Right renal cortex interstitium (tissue), 3 donors: ENCODE results near the gene TEX10. TPM values are rescaled to one million over a fixed set of nuclear protein-coding genes. Genes with fewer than 3 reads are reported as not detected.
"Not testable (repeated sequence)": the region's sequence is repeated elsewhere in the genome, so short reads cannot be mapped to it uniquely, and the experiment has no call there.

Experiments used
- DNase-seq, 3 donors: peaks; one replicate each; pipeline ENCODE4 v3.0.0-alpha.2; 2013; ENCODE audit warnings: low read depth in 3 of 3, low spot score in 2 of 3
- polyA plus RNA-seq, 3 donors: library from polyadenylated mRNA; unstranded; fragments of 120-200 nt; gene quantifications; one replicate each; pipeline ENCODE4 v1.2.1, GENCODE V29; 2013; ENCODE audit not compliant: insufficient read length in 3 of 3

Gene TEX10
- polyA plus RNA-seq, 3 donors, result 41.9 to 45.8 (median 44.6) TPM

DNA sequence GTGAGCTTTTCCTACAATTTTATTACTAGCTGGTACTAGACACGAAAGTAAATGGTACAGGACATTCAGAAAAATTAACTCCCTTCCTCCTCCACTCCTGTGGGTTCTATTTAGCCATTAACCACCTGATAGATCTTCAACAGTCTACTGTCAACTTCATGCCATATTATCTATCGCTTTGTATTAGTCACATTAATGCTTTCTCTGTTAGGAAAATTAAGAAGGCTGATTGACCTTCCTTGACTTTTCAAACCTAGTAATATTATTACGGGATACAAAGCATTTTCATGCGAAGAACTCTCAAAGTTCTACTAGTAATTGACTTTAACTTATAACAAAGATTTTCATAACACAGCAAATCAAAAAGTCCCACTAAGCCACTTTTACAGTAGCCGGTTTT is 1.2 kb downstream of the TEX10 start:
- DNase-seq, result peak in 1 of 3 donors; percentile 2

DNA sequence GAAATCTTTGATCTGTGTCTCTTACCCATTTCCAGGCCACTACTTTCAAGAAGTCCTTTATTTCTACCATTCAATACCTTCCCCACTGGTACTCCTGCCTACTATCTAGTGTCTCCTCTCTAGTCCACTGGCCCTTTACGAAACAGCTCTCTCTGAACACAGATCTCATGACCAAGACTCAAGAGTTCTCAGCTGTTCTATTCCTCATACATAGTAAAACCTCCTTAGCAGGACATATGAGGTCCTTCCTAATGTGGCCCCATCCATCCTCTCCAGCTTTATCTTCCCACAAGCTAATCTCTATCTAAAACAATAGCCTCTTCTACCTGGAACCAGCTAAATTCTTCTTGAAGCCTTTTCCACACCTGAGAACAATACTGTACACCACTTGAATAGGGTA is 2.6 kb downstream of the TEX10 start:
- no peak for DNase-seq

DNA sequence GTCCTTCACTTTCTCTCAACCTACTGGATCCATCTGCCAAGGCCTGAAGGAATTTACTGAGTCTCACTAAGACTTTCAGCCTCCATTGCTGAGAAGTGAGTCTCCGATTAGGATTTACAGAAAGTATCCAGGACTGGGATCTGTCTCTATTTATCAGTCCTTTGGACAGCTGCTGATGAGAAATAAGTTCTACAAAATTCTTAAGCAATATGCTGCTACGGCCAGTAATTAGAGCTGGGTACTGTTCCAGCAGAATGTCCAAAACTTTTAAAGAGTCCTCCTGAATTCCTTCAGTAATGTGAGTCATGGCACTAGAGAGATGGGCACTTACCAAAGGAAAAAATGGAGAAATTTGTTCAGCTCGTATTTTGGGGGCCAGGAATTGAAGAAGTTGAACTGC is 5.9 kb downstream of the TEX10 start:
- no peak for DNase-seq

DNA sequence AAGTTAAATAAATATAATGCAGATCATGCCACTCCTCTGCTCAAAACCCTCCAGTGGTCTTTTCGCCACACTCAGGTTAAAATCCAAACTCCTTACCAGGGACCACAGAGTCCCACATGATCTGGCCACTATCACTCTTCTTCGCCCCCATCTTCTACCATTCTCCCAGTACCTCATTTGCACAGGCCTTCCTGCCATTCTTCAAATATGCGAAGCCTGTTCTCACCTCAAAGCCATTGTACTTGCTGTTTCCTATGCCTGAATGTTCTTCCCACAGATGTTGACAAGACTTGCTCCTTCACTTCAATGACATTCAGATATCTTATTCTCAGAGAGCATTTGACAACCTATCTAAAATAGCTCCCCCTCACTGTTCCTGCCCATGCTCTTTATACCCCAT is 10.9 kb downstream of the TEX10 start:
- no peak for DNase-seq

DNA sequence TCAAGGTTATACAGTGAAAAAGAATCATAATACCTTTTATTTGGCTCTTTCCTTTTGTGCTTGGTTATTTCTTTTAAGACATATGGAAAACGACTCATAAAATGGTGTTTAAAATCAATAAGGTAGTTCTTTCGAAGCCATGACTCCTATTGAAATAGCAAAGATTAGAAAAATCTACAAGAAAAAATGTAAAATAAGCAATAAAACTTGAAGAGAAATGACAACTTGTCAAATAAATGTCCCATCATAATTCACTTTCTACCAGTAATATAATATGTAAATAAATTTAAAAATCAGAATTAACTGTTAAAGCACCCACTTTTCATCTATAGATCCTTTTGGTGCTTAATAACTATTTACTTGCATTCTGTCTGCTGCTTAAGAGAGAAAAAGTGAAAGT is 12.5 kb downstream of the TEX10 start:
- DNase-seq, result no peak

DNA sequence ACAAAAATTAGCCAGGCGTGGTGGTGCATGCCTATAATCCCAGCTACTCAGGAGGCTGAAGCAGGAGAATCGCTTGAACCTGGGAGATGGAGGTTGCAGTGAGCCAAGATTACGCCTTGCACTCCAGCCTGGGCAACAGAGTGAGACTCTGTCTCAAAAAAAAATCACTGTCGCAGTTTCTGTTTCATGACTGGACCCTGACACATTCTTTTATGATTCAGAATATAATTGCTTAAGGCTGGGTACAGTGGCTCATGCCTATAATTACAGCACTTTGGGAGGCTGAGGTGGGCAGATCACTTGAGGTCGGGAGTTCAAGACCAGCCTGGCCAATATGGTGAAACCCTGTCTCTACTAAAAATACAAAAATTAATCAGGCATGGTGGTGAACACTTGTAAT is 14.0 kb downstream of the TEX10 start:
- DNase-seq, result not testable (repeated sequence)

DNA sequence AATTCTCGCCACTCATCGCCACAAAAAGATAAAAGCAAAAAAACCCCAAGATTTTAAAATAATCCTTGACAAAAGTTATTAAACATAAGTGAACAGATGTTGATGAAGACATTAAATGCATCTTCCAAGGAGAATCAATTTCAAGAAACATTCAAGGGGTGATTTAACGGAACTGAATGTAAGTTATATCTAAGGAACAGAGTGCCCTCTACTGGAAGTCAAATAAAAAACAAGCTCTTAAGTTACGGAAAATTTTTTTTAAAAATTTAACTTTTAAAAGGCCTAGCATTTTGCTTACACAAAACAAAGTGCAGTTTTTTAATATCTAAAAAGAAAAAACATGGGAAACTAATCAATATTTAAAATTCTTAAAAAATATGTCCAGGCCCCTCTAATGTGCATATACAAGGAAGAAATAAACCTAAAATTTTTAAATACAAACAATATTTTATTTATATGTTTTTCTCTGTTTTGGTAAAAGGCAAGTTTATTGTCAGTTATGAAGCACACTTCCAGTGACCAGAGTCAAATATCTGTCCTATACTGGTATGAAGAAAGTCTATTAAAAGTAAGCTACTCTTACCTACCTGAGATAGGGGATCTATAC is 28.0 kb downstream of the TEX10 start:
- DNase-seq, result peak in 1 of 3 donors; percentile 3

DNA sequence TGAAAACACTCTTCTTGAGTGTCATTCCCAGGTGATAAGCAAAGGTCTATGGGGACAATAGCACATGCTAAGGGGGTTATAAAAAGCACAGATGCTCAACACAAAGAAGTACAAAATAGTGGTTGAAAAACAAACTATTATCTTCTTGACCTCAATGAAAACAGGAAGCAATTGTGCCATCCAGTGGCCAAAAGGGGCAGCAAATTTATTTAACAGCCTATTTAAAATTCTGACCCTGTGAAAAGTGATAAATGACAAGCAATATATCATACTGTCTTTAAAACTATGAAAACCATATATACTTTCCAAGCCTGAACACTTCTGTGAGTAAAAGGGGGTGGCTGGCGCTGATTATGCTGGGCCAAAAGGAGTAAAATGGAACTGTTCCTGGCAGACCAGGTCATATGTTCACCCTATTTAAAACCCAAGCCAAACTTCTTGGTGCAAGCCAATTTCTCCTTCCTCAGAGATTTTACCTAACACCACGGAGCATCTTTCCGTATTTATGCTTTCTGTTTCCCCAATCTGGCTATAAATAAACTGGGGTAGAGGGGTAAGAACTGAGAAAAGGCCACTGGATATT is 29.7 kb downstream of the TEX10 start:
- DNase-seq, result peak in 1 of 3 donors; percentile 15

DNA sequence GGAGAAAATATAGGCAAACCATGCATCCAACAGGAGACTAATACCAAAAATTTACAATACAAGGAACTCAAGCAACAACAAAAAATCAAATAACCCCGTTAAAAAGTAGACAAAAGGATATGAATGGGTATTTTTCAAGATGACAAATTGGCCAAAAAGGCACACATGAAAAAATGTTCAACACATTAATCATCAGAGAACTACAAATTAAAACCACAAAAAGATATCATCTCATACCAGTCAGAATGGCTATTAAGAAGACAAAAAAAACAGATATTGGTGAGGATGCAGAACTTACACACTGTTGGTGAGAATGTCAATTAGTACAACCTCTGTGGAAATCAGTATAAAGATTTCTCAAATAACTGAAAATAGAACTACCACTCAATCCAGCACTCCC is 35.0 kb downstream of the TEX10 start:
- no peak for DNase-seq

DNA sequence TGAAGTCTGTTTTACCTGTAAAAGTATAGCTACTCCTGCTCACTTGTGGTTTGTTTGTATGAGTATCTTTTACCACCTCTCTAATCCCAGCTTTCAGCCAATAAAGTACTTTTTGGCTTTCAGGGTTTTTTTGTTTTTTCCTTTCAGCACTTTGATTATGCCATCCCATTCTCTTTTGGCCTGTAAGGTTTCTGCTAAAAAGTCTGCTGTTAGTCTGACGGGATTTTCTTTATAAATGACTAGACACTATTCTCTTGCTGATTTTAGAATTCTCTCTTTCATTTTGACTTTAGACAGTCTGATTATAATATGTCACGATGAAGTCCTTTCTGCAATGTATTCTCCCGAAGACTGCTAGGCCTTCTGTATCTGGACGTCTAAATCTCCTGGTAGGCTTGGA is 37.2 kb downstream of the TEX10 start:
- DNase-seq, result no peak

DNA sequence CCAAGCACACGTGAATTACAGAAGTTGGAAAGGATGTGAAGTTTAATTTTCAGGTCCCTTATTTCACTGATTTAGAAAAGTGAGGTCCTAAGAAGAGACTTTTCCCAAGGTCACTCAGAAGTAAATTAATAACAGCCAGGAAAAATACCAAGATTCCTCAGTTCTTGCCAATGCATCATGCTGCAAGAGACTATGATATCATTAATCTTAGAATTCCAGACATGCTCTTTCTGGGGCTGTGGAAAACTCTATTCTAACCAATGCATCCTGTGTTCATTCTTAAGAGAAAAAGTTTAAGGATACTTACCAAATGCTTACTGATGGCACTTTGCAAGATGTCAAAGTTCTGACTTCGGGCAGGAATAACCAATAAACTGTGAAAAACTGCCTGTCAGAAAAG is 42.8 kb downstream of the TEX10 start:
- no peak for DNase-seq

DNA sequence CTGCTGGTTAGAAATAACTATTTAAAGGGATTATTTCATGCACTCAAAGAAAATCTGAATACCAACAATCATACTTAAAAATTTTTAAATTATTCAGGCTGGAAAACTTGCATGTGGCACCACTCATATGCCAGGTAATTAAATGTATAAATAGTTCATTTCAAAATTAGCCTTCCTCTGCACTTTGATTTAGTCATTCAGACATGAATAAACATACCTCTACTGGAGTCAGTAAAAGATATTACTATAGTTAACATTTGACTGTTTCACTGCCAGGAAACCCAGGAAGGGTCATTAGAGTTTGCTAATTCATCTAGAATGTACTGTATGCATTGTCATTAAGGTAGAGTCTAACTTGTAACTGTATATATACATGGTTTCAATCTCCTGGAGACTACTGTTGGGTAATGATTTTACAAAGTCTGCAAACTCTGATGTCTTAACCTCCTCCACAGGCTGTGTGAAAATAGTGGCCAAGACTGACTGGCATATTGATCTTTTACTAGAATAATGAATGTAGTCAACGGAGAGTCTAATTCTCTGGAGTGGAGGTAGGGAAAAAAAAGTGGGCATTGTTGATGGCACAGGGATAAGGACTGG is 43.7 kb downstream of the TEX10 start:
- DNase-seq, result no peak

DNA sequence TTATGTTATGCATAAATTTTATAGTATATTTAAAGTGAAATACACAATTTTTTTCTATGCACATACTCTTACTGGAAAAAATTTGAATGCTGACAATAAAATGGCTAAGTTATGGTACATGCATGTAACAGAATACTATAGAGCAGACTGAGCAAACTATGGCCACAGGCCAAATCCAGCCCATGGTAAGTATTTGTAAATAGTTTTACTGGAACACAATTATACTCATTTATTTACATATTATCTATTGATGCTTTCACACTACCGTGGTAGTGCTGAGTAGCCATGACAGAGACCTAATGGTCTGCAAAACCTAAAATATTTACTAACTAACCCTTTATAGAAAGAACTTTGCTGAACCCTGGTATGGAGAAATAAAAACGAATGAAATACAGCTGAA is 45.7 kb downstream of the TEX10 start:
- DNase-seq, result no peak

DNA sequence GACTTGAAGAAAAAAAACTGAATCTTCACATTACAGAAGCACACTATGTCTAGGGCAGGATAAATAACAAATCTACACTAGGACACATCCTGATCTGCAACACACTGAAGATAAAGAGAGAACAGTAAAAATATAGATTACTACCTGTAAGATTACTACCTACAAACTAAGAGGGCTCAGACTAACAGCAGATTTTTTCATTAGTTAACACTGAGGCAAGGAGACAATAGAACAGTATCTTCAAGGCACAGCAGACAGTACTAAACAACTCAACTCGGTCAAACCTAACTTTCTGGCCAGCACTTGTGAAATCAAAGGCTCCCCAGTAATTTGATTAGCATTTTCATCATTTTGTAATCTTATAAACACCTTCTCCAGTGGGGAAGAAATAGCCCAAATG is 46.5 kb downstream of the TEX10 start:
- DNase-seq, result no peak

DNA sequence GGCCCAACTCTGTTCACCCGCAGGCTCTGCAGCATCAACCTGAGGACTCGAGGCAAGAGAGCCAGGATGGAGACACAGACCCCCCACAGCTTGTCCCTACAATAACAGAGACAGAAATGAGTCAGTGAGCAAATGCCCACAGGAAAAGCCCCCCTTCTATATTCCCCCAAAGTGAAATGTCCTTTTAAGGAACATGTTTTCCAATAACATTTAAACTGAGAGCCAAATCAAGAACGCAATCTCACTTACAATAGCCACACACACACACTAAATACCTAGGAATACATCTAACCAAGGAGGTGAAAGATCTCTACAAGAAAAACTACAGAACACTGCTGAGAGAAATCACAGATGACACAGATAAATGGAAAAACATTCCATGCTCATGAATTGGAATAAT is 49.0 kb downstream of the TEX10 start:
- DNase-seq, result no peak

DNA sequence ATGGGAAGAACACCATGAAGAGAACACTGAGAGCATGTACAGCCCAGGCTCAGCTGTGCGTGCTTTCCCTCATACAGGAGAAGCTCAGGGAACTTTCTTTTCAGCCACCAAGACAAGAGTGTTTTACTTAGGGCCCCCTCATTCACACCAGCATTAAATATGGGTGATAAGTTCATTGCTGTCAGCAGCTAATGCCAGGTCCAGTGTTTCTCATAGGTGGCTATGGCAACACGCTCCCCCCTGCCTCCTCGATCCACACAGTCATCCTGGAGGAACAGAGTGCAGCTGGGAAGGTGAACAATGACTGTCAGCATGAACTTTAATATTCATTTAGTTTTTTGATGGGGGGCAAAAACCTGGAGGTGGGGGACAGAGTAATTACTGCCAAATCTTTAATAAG is 54.4 kb downstream of the TEX10 start:
- no peak for DNase-seq

DNA sequence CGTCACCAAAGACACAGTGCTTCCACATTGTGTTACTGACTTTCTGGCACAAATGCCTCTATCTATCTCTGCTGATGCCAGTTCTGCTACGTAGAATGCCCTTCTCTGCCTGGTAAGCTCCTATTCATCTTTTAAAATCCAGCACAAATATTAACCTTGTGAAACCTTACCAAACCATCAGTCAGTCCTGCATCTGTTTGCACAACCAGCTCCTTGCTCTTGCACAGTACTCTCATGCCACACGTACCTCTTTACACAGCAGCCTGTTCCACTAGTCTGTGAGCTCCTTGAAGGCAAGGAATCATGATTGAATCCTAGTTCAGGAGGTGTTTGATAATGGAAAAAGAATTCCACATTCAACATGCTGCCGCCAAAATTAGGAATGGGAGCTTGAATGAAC is 56.3 kb downstream of the TEX10 start:
- DNase-seq, result no peak

DNA sequence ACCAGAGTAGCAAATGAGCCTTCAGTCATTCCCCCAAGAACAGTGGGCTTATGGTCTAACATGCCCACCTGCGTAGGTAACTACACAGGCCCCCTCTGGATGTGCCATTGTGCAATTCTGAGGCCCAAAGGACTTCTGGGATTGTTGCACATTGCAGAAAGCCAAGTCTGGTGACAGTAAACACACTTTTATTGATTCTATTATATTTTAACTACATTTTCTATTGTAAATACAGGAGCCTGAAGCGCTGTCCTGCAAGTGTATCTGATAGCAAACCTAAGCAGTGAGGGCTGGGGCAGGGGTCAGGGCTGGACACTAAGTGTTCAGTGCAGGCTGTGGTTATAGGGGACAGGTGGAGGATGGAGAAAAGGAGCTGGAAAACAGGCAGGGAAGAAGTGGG is 57.5 kb downstream of the TEX10 start:
- DNase-seq, result no peak

DNA sequence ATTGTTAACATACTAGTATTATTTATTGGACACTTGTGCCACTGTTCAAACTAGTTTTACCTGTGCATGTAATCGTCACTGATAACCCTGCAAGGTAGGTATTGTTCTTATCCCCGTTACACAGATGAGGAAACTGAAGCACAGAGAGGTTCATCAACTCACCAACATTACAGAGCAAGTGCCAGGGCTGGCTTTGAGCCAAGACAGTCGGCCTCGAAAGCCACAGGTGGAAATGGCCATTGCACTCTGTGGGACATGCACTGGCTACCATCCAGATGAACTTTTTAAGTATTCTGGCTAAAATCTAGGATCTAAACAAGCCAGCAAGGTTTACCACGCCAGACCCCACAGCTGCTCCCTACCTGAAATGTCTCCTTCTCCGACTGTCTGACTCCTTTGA is 57.9 kb downstream of the TEX10 start:
- no peak for DNase-seq

DNA sequence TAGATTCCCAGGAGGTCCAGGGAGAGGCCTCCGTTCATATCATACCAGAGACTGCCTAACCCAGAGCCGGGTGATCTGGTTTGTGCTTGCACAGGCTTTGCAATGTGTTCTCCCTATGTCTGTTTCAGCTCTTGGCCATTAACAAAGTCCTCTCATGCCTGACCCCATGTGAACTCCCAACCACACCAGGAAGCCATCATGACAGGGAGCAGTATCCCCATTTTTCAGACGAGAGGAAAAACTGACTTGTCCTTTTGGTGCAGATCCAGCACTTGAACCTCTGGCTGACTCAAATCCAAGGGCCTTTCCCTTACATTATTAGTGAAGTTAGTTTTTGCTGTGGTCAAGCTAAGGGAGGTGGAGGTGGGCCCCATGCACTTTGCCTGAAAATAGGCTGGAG is 58.4 kb downstream of the TEX10 start:
- DNase-seq, result no peak

DNA sequence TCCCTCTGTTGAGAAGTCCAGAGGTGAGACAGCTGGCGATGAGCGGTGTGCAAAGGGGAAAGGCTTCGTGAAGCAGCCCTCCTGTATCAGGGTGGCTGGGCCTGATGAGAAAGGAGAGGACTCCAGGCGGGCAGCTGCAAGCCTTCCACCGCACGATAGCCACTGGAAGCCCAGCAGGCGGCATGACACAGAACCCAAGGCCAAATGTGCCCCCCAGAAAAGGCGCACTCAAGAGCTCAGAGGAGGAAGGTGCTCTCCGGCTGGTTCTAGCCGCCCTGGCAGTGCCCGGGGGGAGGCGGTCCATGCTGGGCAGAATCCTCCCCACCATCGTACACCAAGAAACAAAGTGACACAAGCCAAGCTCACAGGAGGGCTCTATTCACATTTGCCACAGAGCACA is 60.3 kb downstream of the TEX10 start:
- no peak for DNase-seq

DNA sequence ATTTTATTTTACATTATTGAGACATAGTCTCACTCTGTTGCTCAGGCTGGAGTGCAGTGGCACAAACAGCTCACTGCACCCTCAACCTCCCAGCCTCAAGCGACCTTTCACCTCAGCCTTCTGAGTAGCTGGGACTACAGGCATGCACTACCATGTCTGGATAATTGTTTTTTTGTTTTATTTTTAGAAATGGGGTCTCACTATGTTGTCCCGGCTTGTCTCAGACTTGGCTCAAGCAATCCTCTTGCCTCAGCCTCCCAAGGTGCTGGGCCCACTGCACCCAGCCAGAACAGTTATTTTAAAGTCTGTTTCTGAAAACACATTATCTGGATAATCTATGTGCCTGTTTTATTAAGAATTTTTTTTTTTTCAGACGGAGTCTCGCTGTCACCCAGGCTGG is 62.0 kb downstream of the TEX10 start:
- DNase-seq, result no peak

DNA sequence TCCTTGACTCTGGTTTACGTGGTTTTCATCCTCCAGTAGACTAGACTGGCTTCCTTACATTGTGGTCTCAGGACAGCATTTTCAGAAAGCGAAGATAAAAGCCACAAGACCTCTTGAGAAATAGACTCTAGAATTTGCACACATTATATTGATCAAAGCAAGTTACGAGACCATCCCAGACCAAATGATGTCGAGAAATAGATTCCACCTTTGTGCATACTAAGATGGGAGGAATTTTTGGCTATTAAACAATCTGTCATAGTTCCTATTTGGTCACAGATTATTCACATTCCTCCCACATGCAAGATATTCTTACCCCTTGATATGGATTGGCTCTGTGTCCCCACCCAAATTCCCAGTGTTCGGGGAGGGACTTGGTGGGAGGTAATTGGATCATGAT is 65.6 kb downstream of the TEX10 start:
- DNase-seq, result no peak
